MM.1S (cell line): ENCODE results near the gene MXI1.

Source experiments
- EZH2 ChIP-seq: fragments of 300-600 bp; sonication (generic); optimal IDR thresholded peaks from 2 replicates; pipeline ENCODE3; 2017; ENCODE audit warnings: low read depth, mild to moderate bottlenecking, antibody characterized with exemption, low read length, mixed read lengths
- EZH2phosphoT487 ChIP-seq: fragments of 300-600 bp; sonication (generic); IDR thresholded peaks from 2 replicates; pipeline ENCODE4 v1.6.1; 2018; ENCODE audit warnings: antibody characterized with exemption, low read length
- TF ChIP-seq, protein P1 (sequence below): fragments of 300-600 bp; sonication (generic); IDR thresholded peaks from 2 replicates; pipeline ENCODE4 v1.5.1; 2016; ENCODE audit warnings: antibody characterized with exemption, low read length, mixed read lengths

DNA sequence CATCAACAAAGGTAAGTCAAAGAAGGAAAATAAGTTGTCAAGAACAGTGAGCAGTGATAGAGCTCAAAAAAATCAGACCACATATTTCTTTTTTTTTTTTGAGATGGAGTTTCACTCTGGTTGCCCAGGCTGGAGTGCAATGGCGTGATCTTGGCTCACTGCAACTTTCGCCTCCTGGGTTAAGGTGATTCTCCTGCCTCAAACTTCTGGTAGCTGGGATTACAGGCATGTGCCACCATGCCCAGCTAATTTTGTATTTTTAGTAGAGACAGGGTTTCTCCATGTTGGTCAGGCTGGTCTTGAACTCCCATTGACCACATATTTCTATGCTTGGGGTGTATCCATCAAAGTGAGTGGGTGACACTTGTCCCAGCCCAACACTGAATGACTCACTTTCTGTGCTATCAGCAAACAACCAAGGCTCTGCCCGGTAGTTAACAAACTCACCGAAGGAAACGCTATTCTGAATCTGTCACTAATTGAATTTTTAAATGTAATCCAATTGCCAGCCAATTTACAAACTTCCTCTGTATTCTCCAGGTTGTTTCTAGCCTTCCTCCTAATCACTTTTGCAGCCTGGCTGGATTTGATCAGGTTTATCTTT lies 116.9 kb downstream of the MXI1 start:
- TF ChIP-seq, protein P1, sequence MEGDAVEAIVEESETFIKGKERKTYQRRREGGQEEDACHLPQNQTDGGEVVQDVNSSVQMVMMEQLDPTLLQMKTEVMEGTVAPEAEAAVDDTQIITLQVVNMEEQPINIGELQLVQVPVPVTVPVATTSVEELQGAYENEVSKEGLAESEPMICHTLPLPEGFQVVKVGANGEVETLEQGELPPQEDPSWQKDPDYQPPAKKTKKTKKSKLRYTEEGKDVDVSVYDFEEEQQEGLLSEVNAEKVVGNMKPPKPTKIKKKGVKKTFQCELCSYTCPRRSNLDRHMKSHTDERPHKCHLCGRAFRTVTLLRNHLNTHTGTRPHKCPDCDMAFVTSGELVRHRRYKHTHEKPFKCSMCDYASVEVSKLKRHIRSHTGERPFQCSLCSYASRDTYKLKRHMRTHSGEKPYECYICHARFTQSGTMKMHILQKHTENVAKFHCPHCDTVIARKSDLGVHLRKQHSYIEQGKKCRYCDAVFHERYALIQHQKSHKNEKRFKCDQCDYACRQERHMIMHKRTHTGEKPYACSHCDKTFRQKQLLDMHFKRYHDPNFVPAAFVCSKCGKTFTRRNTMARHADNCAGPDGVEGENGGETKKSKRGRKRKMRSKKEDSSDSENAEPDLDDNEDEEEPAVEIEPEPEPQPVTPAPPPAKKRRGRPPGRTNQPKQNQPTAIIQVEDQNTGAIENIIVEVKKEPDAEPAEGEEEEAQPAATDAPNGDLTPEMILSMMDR: no peak
- TF ChIP-seq EZH2 (no peak), EZH2phosphoT487 (no peak)
